Esophagus (tissue), 2 donors: ENCODE measurements around the gene ZFP3. TPM values are rescaled to one million over a fixed set of nuclear protein-coding genes. Genes with fewer than 3 reads are reported as not detected.
"Not testable (repeated sequence)": the region's sequence is repeated elsewhere in the genome, so short reads cannot be mapped to it uniquely, and the experiment has no call there.

Experiments used
- H3K27ac ChIP-seq, 2 donors: one replicate each; pipeline ENCODE4 v1.5.1; 2013; ENCODE audit warnings: low read depth in 2 of 2, mild to moderate bottlenecking in 2 of 2, inconsistent platforms in 1 of 2, low read length in 1 of 2, moderate library complexity in 1 of 2
- H3K27me3 ChIP-seq, 2 donors: one replicate each; pipeline ENCODE4 v1.6.1; 2013; ENCODE audit warnings: low read length in 2 of 2, control low read depth in 1 of 2, mild to moderate bottlenecking in 1 of 2; ENCODE audit not compliant: insufficient read depth in 2 of 2, control insufficient read depth in 1 of 2
- H3K36me3 ChIP-seq, 2 donors: one replicate each; pipeline ENCODE4 v1.6.1; 2013; ENCODE audit warnings: low read length in 1 of 2; ENCODE audit not compliant: control insufficient read depth in 2 of 2, insufficient read depth in 2 of 2
- H3K4me1 ChIP-seq, 2 donors: one replicate each; pipeline ENCODE4 v1.6.1; 2013; ENCODE audit warnings: low read length in 1 of 2; ENCODE audit not compliant: control insufficient read depth in 2 of 2, insufficient read depth in 2 of 2
- H3K4me3 ChIP-seq, 2 donors: one replicate each; pipeline ENCODE4 v1.5.1; 2013; ENCODE audit warnings: low read length in 2 of 2, mild to moderate bottlenecking in 2 of 2, low read depth in 1 of 2, moderate library complexity in 1 of 2
- H3K9me3 ChIP-seq, 2 donors: one replicate each; pipeline ENCODE4 v1.6.1; 2013; ENCODE audit warnings: mild to moderate bottlenecking in 2 of 2, low read depth in 1 of 2, low read length in 1 of 2, moderate library complexity in 1 of 2; ENCODE audit not compliant: control insufficient read depth in 2 of 2, insufficient read depth in 1 of 2
- WGBS, 2 donors: extraction: QIAGEN DNeasy Blood & Tissue Kit; methylation state at CpG; one replicate each; pipeline ENCODE4 v1.1.7; 2013; 5-methylcytosine and 5-hydroxymethylcytosine counted together
- polyA plus RNA-seq, 2 donors: library from polyadenylated mRNA; stranded (reverse); fragments of 200-250 nt; gene quantifications; one replicate each; pipeline ENCODE4 v1.2.3, GENCODE V29; 2013
- donor health status: healthy with polysubstance abuse.
- donor health status: Bipolar disorder and iron deficiency.

ZFP3 gene
- polyA plus RNA-seq, 2 donors = 1.5 to 1.8 TPM

DNA sequence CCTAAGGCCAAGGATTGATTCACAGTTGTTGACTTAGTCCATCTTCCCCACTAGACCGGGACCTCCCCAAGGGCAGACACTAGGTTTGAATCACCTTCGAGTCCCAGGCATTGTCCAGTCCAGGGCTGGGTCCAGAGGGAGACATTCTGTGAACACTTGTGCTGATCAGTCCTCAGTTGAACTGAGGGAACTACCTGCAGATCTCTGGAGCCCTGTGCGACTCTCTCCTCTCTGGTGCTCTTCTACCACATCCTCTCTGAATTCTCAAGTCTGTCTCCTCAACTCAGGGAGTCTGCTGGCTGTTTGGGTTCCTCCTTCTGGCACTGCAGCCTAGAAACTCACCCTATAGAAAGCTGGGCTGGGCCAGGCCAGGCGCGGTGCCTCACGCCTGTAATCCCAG lies 22.6 kb downstream of the ZFP3 start:
- Histone ChIP-seq H3K27ac (no peak overlapping the region), H3K9me3 (peaks cover 3 to 11% of the 10 kb centered on the region in 2 donors), H3K4me1 (peaks cover 0 to 5% of the 10 kb centered on the region in 2 donors), H3K36me3 (peaks cover 0 to under 1% of the 10 kb centered on the region in 2 donors), H3K4me3 (no peak overlapping the region), H3K27me3 (peaks cover 0 to 5% of the 10 kb centered on the region in 2 donors)
- WGBS, 2 donors = 80 to 90% methylated on average over 6 of the region's 6 CpGs

DNA sequence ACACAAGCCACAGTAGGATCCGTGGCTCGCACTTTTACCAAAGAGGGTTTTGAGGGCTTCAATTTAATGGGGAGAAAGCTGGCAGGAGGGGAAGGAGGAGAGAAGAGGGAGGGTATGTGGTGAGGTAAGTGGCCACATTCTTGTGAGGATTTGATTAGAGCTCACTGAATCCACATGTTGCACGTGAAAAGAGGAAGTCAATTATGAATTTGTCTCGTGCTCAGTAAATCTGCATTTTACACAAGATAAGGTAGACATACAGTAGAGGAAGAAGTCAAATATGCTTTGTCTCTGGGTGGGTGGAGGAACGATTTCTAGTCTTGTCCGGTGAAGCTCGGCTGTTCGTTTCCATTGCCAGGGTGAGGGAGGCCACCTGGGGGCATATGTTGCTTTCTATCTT lies 32.5 kb downstream of the ZFP3 start:
- H3K36me3 ChIP-seq = peaks cover 8 to 17% of the 10 kb centered on the region in 2 donors
- peaks cover 0 to under 1% of the 10 kb centered on the region in 2 donors for H3K4me1 ChIP-seq
- H3K9me3 ChIP-seq = peaks cover 0 to 3% of the 10 kb centered on the region in 2 donors
- no peak overlapping the region for H3K27ac ChIP-seq
- peaks cover 0 to 5% of the 10 kb centered on the region in 2 donors for H3K27me3 ChIP-seq
- peak overlapping the region; percentile 82 to 90 for H3K4me3 ChIP-seq
- WGBS, 2 donors = 16 to 24% methylated on average over 8 of the region's 8 CpGs

DNA sequence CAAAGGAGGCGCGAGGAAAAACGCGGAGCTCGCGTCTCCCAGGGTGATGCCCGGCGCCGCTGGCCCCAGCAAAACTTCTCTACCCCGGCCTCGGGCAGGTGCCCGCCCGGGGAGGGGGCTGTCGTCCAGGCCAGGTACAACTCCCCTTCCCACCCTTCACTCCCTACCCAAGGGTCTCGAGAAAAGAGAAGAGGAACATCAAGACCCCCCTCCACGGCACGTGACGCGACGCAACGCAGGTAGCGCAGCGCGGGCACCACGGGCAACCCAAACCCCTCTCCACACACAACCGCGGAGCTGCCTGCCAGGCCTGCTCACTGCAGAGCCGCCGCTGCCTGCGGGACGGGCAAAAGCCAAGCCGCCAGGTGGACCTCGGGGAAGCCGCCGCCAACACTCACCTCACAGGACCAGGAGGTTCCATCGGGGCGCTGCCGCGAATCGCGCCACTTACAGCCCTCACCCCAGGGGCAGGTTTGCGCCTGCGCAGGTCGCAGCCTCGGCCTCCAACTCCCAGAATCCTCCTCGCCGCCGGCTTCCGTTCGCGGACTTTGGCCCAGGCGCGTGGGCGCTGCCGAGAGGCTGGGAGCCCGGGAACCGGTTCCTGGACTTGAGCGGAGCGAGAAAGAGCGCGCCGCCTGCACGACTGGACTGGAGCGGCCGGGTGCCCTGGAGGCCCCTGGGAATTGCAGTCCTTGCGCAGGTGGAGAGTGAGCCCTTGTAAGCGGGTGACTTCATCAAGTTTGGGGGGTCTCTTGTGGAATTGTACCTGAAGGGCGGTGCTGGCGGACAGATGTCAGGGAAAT lies 33.3 kb downstream of the ZFP3 start, which contains the start of gene ZNF232:
Gene ZNF232, minus strand, starts transcription at position 477 of the 803 bp plus-strand sequence. Its CDS starts 56 bp downstream, at position 421.
- Histone ChIP-seq H3K27ac (peak within 1 kb of the TSS; percentile 71 to 85), H3K4me1 (peaks cover 0 to 2% of the 10 kb centered on the region in 2 donors)
- WGBS, 2 donors = 1% methylated on average over 65 to 69 of the region's 69 CpGs

DNA sequence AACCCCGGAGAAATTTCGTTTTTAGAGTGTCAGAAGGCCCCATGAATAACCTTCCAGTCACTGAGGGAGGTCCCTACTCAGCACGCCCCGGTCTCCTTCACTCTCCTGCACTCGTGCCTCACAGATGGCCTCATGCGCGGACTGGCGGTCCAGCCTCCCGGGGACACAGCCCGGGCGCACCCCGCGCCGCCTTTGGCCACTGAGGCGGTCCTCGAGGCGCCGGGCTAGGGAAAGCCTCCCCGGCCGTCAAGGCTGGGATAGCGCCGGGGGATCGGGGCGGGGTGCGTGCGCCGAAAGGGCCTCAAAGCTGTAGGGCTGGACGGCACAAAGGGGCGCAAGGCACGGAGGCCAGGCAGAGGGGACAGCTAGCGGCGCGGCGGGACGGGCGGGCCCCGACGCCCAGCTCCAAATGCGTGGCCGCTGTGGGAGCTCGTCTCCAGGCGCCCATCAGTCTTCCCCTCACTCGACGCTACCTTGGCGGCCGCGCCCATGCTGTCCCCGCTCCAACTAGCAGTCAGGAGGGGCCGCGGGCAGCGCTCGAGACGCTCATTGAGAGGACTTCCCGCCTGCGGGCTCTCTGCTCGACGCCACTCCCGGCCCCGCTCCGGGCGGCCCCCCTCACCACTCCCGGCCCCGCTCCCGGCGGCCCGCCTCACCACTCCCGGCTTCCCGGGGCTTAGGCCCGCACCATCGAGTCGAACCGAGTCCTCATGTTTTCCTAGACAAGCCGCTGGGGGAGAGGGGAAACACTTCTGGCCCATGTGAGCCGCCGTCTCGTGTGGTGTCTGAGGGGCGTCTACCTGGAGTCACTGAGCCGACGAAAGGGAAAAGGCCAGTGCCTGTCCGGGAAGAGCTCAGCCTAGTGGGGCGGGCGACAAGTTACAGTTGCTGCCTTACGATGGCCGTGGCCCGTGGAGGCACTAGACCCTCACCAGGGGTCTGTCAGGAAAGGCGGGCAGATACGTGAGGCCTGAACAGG lies 37.7 kb downstream of the ZFP3 start, which contains the start of gene USP6:
Gene USP6, plus strand, starts transcription at position 360 of the 979 bp plus-strand sequence. CDS start 14,336 bp downstream, outside the sequence.
- Histone ChIP-seq H3K27ac (no peak within 1 kb of the TSS), H3K9me3 (peaks cover 0 to 12% of the 10 kb centered on the region in 2 donors), H3K4me3 (no peak within 1 kb of the TSS), H3K4me1 (peaks cover 0 to 2% of the 10 kb centered on the region in 2 donors), H3K36me3 (no peaks in the 10 kb centered on the region), H3K27me3 (peaks cover 0 to 12% of the 10 kb centered on the region in 2 donors)
- 24 to 27% methylated on average over 84 to 87 of the region's 87 CpGs for WGBS, 2 donors

More for the DNA sequence above, 33.3 kb downstream of the ZFP3 start, which contains the start of gene ZNF232:
- peaks cover 0 to 12% of the 10 kb centered on the region in 2 donors for H3K27me3 ChIP-seq
- H3K36me3 ChIP-seq = peaks cover 8 to 13% of the 10 kb centered on the region in 2 donors
- peak within 1 kb of the TSS; percentile 82 to 90 for H3K4me3 ChIP-seq
- H3K9me3 ChIP-seq = peaks cover 0 to 8% of the 10 kb centered on the region in 2 donors

DNA sequence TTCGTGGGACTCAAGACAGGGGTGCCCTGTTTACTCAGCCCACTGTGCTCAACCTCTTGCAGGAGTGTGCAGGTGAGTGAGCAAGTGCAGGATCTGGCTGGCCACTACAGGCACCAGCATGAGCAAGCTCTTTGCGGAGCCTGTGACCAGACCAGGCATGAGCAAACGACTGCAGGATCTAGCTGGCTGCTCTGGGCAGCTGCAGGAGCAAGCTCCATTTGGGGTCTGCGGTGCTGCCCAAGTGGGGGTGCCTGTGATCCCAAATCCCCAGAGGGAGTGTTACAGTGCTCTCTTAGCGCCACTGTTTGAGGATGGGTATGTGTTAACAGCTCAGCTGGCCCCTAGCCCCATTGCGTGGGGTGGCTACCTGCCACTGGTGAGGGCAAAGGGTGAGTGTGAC lies 40.0 kb downstream of the ZFP3 start:
- Histone ChIP-seq H3K9me3 (peaks cover 0 to 12% of the 10 kb centered on the region in 2 donors), H3K4me1 (peaks cover 0 to 6% of the 10 kb centered on the region in 2 donors), H3K27me3 (peaks cover 0 to 12% of the 10 kb centered on the region in 2 donors), H3K27ac (no peak overlapping the region), H3K4me3 (no peak overlapping the region), H3K36me3 (no peaks in the 10 kb centered on the region)
- 81 to 82% methylated on average over 6 of the region's 6 CpGs for WGBS, 2 donors

DNA sequence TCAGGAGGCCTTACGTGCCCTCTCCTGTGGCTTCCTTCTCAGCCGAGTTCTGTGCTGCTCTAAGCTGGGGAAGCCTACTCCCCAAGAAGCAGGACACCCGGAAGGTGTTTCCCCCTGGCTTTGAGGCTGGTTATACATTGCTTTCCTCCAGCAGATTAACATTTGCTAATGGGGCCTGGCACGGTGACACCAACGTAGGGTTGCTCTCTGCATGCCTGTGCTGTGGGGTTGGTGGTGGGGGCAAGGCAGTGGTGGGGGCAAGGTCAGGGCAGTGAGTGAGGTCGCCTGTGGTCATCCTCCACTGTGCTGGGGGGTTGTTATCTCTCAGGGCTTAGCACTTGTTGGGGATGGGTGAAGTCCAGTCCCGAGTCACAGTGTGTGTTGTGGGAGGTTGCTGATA lies 41.8 kb downstream of the ZFP3 start:
- Histone ChIP-seq H3K36me3 (no peaks in the 10 kb centered on the region), H3K27ac (no peak overlapping the region), H3K9me3 (peaks cover 0 to 12% of the 10 kb centered on the region in 2 donors), H3K27me3 (peaks cover 0 to 12% of the 10 kb centered on the region in 2 donors), H3K4me1 (peaks cover 0 to 9% of the 10 kb centered on the region in 2 donors), H3K4me3 (no peak overlapping the region)
- WGBS, 2 donors = 84 to 86% methylated on average over 7 of the region's 7 CpGs

DNA sequence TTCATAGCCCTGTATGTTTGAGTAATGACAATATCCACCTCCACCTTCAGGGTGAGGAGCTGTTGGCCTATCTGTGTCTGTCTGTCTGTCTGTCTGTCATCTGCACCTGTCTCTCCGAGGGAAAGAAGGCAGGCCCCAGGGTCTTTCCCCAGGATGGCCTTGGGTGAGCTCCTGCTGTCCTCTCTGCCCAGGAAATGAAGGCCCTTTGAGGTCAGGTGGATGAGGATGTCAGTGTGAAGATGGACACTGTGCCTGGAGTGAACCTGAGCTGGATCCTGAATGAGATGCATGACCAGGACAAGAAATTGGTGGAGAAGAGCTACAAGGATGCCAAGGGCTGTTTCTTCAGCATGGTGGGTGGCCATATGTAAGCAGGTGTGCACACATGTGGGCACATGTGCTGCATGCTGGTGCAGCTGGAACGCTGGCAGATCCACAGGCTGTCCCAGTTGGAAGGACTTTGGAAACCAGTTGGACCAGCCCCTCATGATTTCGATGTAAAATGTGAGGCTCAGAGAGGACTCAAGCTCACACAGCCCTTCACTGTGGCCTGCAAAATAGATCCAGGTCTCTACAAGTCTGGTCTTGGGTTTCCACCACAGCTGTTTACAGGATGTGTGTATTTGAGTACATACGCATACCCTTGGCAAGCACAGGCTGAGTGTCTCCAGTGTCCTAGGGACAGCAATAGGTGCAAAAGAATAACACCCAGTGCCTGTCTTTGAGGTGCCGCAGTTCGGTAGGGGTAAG lies 42.3 kb downstream of the ZFP3 start:
- H3K27ac ChIP-seq, H3K4me3 ChIP-seq, H3K36me3 ChIP-seq, H3K27me3 ChIP-seq, H3K4me1 ChIP-seq: not testable (repeated sequence)
- H3K9me3 ChIP-seq = peaks cover 0 to 11% of the 10 kb centered on the region in 2 donors
- 76 to 83% methylated on average over 6 of the region's 6 CpGs for WGBS, 2 donors

DNA sequence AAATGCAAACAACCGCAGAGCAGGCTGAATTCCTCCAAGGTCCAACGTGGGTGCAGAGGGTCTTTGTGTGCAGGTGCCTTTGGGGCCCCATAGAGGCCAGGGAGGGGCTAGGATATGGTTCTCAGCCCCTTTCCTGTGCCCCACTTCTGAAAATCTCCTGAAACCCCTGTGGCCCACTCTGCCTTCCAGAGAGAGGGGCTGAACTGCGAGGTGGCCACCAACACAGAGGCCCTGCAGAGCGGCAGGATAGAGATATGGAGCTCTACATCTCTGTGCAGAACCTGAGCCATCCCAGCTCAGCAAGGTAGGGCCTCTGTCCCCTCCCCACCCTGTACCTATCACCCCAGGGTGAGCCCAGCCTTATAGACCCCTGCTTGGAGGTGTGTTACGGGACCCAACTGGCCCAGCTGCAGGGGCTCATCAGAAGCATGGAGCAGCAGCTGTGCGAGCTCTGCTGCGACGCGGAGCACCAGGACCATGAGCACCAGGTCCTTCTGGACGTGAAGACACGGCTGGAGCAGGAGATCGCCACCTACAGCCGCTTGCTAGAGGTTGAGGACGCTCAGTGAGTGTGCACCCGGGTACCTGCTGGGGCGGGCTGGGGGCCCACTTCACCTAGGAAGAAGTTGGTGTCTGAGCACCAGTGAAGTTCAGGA lies 43.0 kb downstream of the ZFP3 start:
- Histone ChIP-seq H3K4me1 (peaks cover 0 to 7% of the 10 kb centered on the region in 2 donors), H3K9me3 (peaks cover 0 to 6% of the 10 kb centered on the region in 2 donors), H3K27me3 (peaks cover 0 to 2% of the 10 kb centered on the region in 2 donors), H3K36me3 (no peaks in the 10 kb centered on the region), H3K4me3 (no peak overlapping the region), H3K27ac (no peak overlapping the region)
- WGBS, 2 donors = 93 to 94% methylated on average over 16 of the region's 16 CpGs
